Stimulated activated CD4-positive, alpha-beta T cell treated with anti-CD3 and anti-CD28 coated beads, TNF-alpha, amount 100 ng/mL, for 4 hours (primary cell): Measurements from ENCODE around the gene TMED7.
"Not testable (repeated sequence)": the region's sequence is repeated elsewhere in the genome, so short reads cannot be mapped to it uniquely, and the experiment has no call there.

ENCODE experiments used
- DNase-seq, 3 experiments: peaks; one replicate each; pipeline ENCODE4 v3.0.0-alpha.2; 2020; ENCODE audit warnings: low read depth in 3 of 3

Gene TMED7

GRCh38 chr5:115625579-115626444 lies at the start of gene TMED7:
Gene TMED7 (minus strand): TSS chr5:115626036. CDS start chr5:115625792, 244 bp downstream.
- DNase-seq = peak; percentile 100

GRCh38 chr5:115674782-115675181 lies 48.9 kb upstream of the TMED7 start:
- DNase-seq = not testable (repeated sequence)

- no peak for DNase-seq
Measured at GRCh38 chr5:115673596-115673995, 47.8 kb upstream of the TMED7 start.

GRCh38 chr5:115671939-115672338 lies 46.1 kb upstream of the TMED7 start:
- DNase-seq = no peak

- no peak for DNase-seq
Measured at GRCh38 chr5:115666023-115666422, 40.2 kb upstream of the TMED7 start.

- DNase-seq = no peak
Measured at GRCh38 chr5:115661563-115661962, 35.7 kb upstream of the TMED7 start.

- no peak for DNase-seq
Measured at GRCh38 chr5:115661101-115661500, 35.3 kb upstream of the TMED7 start.

- no peak for DNase-seq
Measured at GRCh38 chr5:115657881-115658233, 32.0 kb upstream of the TMED7 start.

GRCh38 chr5:115657125-115657880 lies 31.5 kb upstream of the TMED7 start:
- DNase-seq = no peak

- no peak for DNase-seq
Measured at GRCh38 chr5:115656404-115656803, 30.6 kb upstream of the TMED7 start.

- DNase-seq = no peak
Measured at GRCh38 chr5:115655994-115656393, 30.2 kb upstream of the TMED7 start.

- no peak for DNase-seq
Measured at GRCh38 chr5:115649541-115649940, 23.7 kb upstream of the TMED7 start.

- no peak for DNase-seq
Measured at GRCh38 chr5:115648056-115648455, 22.2 kb upstream of the TMED7 start.

GRCh38 chr5:115645386-115645785 lies 19.6 kb upstream of the TMED7 start:
- DNase-seq = not testable (repeated sequence)

- no peak for DNase-seq
Measured at GRCh38 chr5:115644046-115644445, 18.2 kb upstream of the TMED7 start.

- DNase-seq = no peak
Measured at GRCh38 chr5:115641948-115642347, 16.1 kb upstream of the TMED7 start.

GRCh38 chr5:115640274-115640673 lies 14.4 kb upstream of the TMED7 start:
- DNase-seq = no peak

- DNase-seq = no peak
Measured at GRCh38 chr5:115639377-115639776, 13.5 kb upstream of the TMED7 start.

- no peak for DNase-seq
Measured at GRCh38 chr5:115637507-115637906, 11.7 kb upstream of the TMED7 start.

GRCh38 chr5:115636008-115636407 lies 10.2 kb upstream of the TMED7 start:
- no peak for DNase-seq

- peak; percentile 64 to 67 (median 64) for DNase-seq
Measured at GRCh38 chr5:115634343-115635132, 8.7 kb upstream of the TMED7 start.

- no peak for DNase-seq
Measured at GRCh38 chr5:115629903-115630302, 4.1 kb upstream of the TMED7 start.
